HG03103 (cell line): ENCODE results near the gene PRR16.

Experiments
- ATAC-seq: cut with Tn5 transposase; IDR thresholded peaks from one replicate; pipeline ENCODE4 v1.9.1; 2021; ENCODE audit warnings: low read depth; ENCODE audit not compliant: unreplicated experiment

PRR16 gene

GRCh38 chr5:120512068-120512467 is 48.0 kb downstream of the PRR16 start:
- no peak for ATAC-seq

GRCh38 chr5:120512791-120513650 is 48.9 kb downstream of the PRR16 start:
- no peak for ATAC-seq

DNA sequence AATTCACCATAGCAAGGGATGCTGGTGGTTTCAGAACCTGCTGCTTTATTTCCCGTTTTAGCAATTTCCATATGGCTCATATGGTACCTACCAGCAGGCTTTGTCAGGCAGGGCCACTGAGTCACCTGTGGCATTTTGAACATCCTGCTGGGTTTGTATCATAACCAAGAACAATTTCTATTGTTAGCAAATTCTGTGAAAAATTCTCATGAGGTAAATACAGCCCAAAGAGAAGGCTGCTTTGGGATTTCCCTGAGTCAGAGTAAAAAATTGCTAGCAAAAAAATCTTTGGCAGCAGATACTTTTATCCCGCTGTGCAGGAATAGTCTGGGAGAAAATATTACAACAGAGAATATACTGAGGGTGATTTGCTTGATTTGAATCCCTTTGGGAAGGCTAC is 52.7 kb downstream of the PRR16 start:
- ATAC-seq: no peak

- ATAC-seq: no peak
Observed at GRCh38 chr5:120517607-120518252, 53.6 kb downstream of the PRR16 start.

- ATAC-seq: no peak
Observed at GRCh38 chr5:120518581-120518980, 54.5 kb downstream of the PRR16 start.

- no peak for ATAC-seq
Observed at GRCh38 chr5:120527251-120527650, 63.2 kb downstream of the PRR16 start.

- ATAC-seq: no peak
Observed at GRCh38 chr5:120528609-120529008, 64.5 kb downstream of the PRR16 start.

DNA sequence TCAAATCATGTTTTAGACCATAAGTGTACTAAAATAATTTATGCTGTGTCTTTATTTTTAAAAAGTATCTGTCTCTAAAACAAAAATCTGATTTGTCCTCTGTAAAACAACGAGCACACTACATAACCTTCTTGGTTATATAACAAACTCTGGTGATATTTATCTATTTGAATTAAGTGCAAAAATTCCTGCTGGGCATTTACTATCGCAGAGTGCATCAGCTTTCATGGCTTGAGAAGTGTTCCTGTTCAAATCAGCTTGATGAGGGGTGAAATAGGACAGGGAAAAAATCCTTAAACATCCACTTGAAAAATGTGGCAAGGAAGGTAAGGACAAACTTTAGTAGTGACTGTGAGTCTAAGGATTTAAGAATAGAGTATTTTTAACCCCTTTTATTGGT is 65.3 kb downstream of the PRR16 start:
- no peak for ATAC-seq

- ATAC-seq: no peak
Observed at GRCh38 chr5:120531215-120531614, 67.1 kb downstream of the PRR16 start.

GRCh38 chr5:120532835-120533234 is 68.7 kb downstream of the PRR16 start:
- peak; percentile 54 for ATAC-seq

DNA sequence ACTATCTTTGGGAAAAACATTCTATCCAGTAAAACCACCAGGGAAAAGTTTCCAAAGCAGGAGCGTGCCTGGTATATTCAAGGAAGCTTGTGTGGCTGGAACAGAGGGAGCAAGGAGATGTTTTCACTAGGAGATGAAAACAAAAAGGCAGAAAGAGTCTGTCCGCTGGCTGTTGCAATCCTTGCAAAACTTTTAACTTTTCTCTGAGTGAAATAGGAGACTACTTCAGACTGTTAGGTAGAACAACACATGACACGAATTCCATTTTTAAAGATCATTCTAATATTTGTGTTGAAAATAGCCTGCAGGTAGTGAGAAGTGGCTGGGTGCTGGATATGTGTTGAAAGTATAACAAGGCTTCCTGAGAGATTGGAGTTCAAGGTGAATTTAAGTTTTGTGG is 69.5 kb downstream of the PRR16 start:
- no peak for ATAC-seq

GRCh38 chr5:120535900-120536299 is 71.8 kb downstream of the PRR16 start:
- ATAC-seq: no peak

GRCh38 chr5:120538149-120538548 is 74.0 kb downstream of the PRR16 start:
- ATAC-seq: no peak

DNA sequence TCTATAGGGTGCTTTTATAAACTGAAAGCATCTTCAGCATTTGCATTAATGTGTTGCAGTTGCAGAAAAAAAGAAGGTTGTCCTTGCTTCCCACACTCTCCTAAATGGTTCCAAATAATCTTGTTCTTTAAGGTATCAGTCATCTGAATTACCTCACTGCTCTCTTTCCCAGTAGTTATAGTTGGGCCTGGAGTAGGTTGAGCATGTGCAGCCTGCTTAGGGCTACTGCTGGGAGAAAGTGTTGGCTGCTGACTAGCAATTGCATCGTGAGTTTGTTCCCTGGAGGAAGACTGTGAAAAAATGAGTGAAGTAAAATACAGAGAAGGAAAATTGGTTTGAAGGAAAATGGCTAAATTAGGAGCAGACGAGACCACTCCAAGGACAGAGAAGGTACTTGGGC is 74.5 kb downstream of the PRR16 start:
- no peak for ATAC-seq

- ATAC-seq: no peak
Observed at GRCh38 chr5:120539471-120539870, 75.4 kb downstream of the PRR16 start.

DNA sequence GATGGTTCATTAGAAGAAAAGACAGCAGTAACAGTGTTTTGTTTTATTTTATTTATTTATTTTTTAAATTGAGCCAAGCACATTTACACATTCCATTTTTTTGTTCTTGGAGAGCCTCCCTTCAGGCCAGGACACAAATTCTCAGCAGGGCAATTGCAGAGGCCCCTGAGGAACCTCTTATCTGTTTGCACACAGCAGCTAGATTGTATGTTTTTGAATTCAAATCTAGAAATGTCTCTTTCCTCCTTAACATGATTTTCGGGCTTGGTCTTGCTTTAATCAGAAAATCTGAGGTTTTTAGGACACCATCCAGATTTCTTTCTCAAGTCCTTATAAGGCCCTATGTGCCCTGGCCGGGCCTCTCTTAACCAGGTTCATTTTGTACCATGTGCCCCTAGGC is 76.0 kb downstream of the PRR16 start:
- no peak for ATAC-seq

DNA sequence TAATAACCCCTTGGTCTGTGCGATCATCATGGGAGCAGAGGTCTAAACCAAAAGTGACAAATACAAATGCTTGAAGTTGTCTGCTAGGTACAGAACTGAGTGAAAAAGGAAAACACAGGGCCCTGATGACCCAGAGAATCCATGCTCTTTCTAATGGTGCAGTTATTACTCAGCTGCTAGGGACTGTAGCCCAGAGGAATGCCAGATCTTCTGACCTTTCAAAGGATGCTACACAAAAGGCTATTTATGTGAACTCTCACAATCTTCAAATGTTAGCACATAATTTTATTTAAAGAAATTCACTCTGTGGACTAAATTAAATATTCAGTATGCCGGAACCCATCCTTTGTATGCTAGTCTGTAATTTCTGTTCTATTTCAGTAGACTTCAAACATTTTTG is 79.9 kb downstream of the PRR16 start:
- no peak for ATAC-seq

DNA sequence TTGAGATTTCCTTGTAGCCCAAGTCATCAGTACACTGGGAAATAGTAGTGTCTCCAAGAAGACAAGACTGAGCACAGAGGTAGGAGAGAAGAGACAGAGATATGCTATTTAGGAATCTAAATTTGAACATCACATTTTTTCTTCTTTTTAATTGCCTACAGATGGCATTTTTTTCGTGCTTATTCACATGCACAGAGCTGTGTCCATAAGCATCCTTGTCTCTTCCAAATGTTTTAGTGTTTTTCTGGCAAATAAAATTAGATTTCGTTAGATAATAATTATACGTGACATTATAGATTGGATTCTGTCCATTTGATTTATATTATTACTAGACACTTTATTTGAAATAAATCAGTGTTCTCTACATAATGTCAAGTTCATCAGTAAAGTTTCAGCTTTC is 80.9 kb downstream of the PRR16 start:
- ATAC-seq: no peak

GRCh38 chr5:120545951-120546350 is 81.9 kb downstream of the PRR16 start:
- no peak for ATAC-seq

- ATAC-seq: no peak
Observed at GRCh38 chr5:120546922-120547321, 82.8 kb downstream of the PRR16 start.

DNA sequence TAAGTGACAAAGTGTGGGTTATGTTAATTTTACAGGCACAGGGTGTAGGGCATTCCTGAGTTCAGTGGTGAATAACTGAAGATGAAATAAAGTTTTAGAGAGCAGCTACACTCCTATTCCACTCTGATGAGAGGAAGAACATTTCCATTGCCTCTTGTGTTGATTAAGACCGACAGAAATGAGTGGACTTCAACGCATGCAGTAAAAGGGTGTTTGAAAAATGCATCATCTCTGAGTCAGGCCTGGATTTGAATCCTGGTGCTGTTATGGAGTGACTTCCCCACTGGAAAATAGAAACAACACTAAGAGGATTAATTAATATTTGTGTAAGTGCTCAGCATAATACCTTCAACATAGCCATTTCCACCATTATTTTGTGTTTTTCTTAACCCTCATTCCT is 86.3 kb downstream of the PRR16 start:
- ATAC-seq: no peak

GRCh38 chr5:120552638-120553037 is 88.5 kb downstream of the PRR16 start:
- no peak for ATAC-seq
